HG02840 (cell line): ENCODE data around the gene MYH11.

Experiments used
- ATAC-seq: cut with Tn5 transposase; IDR thresholded peaks from one replicate; pipeline ENCODE4 v1.9.1; 2021; ENCODE audit warnings: mild to moderate bottlenecking, moderate library complexity, moderate number of reproducible peaks; ENCODE audit not compliant: unreplicated experiment, low FRiP score

The MYH11 gene

DNA sequence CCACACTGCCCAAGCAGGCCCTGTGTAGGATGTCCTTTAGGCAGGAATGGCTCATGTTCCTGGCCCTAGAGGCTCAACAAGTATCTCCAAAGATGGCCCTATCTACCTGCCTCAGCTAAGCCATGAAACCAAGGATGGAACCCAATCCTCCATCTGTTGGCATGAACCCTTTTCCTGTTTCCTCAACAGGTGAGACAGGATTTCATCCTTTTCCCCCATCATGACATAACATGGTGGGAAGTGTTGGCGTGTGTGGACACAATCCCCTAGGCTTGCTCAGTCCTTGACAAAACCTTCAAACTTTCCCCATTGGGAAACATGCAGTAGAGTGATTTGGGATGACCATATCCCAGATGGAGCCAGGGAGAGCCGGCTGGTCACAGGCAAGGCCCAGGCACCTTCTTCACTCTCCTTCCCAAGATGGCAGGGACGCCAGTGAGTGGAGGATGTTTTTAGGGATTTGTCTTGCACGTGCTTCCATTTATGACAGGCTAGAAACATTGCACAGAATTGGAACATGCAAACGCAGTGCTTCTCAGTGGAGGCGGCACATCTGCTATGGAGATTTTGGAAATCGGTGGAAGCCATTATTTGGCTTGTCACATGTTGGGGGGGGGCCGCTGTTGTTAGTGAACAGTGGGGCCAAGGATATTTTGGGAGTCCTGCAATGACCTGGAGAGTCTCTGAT, 77.0 kb downstream of the MYH11 start:
- no peak for ATAC-seq

DNA sequence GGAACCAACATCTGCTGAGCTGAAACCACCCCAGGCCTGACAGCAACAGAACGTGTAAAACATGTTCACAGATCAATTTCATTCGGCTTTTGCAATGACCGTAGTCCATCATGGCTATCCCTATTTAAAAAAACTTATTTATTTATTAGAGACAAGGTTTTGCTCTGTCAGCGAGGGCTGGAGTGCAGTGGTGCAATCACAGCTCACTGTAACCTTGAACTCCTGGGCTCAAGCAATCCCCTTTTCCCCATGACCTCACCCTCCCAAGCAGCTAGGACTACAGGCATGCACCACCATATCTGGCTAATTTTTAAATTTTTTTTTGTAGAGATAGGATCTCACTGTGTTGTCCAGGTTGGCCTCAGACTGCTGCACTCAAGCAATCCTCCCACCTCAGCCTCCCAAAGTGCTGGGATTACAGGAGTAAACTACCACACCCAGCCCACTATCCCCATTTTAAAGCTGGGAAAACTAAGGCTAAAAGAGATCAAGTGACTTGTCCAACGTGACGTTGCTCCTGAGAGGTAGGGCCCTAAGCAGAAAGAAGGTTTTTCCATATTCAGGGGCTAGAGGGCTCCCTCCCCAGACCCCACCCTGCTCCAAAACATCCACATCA, 77.7 kb downstream of the MYH11 start:
- no peak for ATAC-seq

DNA sequence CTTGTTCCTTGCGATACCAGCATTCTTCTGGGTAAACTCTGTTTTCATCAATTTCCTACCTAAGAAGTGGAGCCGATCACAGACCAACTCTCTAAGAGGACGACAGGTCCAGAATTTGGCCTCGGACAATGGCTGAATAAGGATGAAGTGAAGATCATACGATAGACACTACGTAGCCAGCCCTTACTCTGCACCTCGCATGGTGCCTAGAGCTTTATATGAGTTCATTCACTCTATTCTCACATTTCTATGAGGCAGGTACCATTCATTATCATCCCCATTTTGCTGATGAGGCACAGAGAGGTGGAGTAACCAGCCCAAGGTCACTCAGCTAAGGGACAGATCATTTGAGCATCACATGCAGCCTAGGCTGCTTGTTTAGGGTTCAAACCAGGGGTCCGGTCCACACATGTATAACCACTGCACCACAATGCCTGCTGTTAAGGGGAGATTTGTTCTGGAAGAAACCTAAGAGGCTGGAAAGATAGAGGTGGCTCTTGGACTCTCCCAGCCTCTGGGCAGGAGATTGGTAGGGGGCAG, 78.6 kb downstream of the MYH11 start:
- ATAC-seq, result no peak

DNA sequence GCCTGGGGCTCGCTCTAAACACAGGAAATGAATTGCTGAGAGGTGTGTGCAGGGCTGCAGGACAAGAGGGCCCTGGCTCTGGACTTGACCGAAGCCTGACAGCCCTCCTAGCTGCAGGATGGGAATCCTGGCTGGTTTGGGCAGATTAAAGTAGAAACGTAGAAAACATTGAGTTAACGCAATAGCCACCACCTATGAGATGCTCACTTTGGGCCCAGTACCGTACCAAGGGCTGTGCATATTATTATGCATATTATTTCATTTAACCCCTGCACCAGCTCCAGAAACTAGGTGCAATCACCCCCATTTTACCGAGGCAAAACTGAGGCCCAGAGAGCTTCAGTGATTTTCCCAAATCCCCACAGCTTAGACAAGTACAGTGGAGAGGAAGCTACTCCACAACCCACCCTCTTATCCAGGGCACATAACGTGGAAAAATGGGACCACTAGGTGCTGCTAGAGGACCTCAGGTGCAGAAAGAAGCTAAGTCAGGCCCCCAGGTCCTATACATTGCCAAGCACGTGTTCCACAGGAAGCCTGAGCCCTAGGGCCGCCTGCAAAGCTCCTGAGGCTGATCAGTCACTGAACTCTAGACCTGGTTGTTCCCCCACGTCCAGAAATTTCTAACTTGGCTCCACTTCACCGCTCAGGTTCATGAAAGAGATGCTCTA, 79.2 kb downstream of the MYH11 start:
- no peak for ATAC-seq

DNA sequence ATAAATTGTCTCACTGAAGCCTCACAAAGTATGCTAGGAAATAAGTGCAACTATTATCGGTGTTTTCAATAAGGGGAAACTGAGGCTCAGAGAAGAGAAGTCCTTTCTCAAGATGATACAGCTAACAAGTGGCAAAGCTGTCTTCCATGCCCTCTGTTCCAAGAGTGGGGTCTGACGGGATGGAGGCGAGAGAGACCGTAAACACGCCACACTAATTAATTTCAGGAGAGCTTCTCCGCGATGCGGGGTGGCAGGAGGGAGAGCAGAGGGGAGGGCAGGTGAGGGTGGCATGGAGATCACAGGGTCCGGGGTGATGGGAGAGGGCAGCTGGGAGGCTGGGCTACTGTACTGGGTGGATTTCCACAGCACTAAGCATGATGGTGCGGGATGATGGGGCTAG, 80.3 kb downstream of the MYH11 start:
- ATAC-seq, result no peak

DNA sequence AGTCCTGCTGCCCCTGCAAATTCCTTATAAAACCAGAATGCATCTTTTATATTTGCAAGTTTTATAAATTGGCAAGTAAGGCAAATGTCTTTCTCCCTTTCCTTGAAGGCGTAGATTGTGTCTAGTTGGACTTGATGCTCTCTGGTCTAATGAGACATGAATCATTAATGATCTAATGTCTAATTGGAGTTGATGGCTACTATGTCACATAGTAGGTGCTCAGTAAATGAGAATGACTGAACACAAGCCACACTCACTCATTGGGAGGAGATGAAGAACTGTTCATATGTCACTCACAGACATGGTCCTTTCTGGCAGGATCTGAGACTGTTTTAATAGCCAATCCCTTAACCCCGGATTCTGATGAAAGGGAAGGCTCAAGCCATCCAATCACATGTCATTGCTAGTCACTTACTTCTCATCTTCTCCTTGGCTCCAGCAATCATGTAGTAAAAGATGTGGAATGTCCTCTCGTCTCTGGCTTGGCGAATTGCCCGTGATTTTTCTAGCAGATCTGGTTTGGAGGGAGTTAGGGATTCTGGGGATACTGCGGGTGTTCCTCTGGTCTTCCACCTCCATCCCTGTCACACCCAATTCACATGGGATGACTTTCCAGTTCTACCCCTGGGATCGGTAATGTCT, 81.0 kb downstream of the MYH11 start:
- ATAC-seq, result no peak

DNA sequence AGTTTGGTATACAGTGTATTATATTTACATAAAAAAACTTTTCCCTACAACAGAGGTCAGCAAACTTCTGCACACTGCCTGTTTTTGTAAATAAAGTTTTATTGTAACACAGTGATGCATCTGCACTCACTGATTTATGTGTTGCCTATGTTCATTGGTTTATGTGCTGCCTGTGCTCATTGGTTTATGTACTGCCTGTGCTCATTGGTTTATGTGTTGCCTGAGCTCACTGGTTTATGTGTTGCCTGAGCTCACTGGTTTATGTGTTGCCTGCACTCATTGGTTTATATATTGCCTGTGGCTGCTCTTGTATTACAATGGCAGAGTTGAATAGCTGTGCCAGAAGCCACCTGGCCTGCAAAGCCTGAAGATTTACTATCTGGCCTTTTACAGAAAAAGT, 81.6 kb downstream of the MYH11 start:
- no peak for ATAC-seq

DNA sequence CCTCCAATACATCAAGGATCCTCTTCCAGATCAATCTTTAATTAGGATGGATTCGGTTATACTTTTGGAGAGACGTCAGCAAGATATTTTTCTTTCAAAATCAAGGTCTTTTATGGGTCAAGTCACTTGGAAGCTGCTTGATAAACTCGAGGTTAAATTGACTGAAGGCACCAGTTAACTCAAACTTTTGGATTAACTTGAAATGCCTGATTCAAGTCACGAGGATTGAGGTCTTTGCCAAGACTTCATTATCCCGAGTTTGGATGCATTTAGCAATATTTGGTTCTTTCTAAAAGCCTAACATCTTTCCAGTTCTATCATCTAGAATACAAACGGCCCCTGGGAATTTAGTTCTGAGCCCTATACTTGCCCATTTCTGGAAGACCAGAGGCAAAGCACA, 82.9 kb downstream of the MYH11 start:
- ATAC-seq, result no peak

DNA sequence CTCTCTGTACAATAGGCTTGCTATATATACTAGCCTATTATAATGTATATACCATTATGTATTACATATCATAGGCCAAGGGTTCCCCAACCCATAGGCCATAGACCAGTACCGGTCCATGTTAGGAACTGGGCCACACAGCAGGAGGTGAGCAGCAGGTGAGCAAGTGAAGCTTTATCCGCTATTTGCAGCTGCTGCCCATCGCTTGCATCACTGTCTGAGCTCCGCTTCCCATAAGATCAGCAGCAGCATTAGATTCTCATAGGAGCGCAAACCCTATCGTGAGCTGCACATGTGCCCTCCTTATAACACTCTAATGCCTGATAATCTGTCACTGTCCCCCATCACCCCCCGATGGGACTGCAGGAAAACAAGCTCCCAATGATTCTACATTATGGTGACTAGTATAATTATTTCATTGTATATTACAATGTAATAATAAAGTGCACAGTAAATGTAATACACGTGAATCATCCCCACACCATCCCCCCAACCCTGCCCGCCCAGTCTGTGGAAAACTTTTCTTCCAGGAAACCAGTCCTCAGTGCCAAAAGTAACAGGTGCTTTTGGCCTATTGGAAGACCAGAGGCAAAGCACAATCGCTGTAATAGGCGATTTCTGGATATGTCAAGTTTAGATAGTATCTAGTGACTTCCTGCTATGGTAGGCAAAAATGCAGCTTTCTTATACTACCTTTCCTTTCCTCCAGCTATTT, 84.1 kb downstream of the MYH11 start:
- ATAC-seq, result no peak

DNA sequence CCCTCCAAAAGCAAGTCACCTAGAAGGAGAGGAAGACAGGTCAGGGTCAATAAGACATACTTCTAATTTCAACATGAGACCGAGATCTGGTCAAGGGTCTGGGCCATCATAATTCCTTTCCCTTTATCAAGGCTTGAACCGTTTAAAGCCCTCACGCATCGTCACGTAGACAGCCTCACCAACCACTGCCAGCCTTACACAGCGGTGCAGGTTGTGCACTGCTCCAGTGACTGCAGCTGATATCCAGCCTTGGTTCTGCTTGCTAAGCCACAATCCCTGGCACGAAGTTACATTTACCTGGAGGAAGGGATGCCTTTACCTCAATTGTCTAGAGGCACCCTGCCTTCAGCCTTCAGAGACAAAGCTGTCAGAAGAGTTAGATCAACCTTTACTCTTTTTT, 85.1 kb downstream of the MYH11 start:
- no peak for ATAC-seq

DNA sequence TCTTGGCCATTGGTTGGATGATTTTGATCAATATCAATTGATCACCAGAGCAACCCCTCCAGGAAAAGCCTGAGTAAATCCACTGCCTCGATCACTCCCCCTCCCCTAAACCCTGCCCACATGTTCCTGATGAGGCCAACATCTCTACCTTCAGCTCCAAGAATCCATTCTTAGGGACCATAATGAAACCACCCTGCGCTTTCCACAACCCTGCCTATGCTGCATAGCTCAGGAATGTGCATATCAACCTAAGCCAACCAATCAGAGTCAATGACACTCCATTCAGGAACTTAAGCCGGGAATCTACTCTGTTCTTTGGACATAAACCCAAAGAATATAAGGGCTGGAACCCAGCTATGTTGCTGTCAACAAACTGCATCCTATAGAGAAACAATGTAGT, 86.3 kb downstream of the MYH11 start:
- no peak for ATAC-seq

DNA sequence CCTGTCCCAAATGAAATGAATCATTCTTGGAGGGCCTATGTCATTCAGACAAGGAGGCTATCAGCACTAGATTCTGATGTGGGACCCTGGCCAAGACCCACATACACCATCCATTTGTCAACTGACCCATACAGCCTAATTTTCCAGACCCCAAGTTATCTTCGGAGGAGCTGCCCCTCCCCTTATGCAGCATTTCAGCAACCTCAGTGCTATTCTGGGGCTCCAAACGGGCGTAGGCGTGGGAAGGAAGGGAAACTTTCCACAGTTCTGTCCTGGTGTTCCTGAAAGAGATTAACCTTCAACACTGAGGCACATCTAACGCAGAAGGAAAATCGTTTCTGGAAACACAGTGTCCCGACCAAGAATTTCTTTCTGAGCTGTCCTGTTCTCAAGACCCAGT, 86.7 kb downstream of the MYH11 start:
- no peak for ATAC-seq

DNA sequence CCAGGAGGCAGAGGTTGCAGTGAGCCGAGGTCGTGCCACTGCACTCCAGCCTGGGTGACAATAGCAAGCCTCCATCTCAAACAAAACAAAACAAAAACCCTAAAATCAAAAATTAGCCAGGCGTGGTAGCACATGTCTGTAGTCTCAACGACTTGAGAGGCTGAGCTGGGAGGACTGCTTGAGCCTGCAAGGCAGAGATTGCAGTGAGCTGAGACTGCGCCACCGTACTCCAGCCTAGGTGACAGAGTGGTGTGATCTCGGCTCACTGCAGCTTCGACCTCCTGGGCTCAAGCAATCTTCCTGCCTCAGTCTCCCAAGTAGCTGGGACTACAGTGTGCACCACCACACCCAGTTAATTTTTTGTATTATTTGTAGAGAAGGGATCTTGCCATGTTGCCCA, 87.6 kb downstream of the MYH11 start:
- ATAC-seq, result no peak

DNA sequence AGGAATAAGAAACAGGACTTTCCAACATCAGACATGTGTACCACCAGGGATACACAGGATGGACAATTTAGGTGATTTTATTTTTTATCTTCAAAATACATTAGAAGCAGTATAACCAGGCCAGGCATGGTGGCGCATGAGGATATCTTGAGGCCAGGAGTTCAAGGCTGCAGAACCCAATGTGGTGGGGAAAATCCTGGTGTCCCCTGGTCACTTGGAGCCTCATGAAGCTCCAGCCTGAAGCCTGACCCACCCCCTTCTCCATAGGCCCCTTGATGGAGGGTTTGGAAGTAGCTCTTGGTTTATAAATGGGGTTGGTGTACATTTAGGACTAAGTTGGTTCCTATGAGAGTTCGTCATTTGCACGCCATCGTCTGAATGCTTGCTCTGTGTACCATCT, 88.6 kb downstream of the MYH11 start:
- ATAC-seq, result no peak

DNA sequence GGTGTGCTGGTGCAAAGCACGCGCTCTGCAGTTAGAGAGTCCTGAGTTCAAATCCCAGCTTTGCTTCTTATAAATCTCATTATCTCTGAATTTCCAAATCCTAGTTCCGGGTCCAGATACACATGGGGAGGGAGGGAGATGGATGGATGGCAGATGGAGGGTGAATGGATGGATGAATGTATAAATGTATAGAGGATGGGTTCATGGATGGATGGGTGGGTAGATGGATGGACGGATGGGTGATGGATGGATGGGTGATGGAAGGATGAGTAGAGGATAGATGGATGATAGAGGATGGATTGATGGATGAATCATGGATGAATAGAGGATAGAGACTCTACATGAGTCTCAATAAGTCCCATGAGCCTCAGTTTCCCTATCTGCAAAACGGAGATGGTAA, 89.9 kb downstream of the MYH11 start:
- no peak for ATAC-seq

DNA sequence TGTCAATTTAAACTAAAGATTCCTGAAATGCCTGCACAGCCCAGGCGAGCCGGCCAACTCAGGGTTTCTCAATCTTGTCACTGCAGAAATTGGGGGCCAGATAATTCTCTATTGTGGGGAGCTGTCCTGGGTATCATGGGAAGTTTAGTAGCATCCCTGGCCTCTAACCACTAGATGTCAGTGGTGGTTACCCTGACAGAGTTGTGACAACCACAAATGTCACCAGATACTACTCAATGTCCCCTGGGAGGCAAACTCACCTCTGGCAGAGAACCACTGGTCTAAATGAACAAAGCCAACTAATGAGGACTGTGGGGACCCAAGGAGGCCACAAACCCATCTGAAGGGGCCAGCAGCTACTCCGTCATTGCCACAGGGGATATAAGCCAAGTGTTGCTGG, 90.9 kb downstream of the MYH11 start:
- ATAC-seq, result peak; percentile 73

DNA sequence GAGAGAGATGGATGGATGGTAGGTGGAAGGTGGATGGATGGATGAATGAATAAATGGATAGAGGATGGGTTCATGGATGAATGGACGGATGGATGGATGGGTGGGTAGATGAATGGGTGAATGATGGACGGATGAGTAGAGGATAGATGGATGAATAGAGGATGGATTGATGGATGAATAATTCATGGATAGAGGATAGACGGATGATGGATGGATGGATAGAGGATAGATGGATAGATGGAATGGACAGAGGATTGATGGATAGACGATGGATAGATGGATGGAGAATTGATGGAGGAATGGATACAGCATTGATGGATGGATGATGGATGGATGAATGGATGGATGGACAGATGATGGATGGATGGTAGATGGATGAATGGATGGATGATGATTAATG, 91.7 kb downstream of the MYH11 start:
- ATAC-seq, result no peak

DNA sequence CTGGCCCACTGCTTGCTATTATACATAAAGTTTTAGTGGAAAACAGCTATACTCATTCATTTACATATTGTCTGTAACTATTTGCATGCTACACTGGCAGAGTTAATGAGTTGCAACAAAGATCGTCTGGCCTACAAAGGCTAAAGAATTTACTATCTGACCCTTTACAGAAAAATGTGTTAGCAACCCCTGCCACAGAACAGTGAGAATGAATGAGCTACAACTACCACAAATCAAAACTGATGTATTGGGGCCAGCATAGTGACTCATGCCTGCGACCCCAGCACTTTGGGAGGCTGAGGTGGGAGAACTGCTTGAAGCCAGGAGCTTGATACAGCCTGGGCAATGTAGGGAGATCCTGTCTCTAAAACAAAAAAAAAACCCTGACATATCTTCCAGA, 92.7 kb downstream of the MYH11 start:
- ATAC-seq, result no peak

DNA sequence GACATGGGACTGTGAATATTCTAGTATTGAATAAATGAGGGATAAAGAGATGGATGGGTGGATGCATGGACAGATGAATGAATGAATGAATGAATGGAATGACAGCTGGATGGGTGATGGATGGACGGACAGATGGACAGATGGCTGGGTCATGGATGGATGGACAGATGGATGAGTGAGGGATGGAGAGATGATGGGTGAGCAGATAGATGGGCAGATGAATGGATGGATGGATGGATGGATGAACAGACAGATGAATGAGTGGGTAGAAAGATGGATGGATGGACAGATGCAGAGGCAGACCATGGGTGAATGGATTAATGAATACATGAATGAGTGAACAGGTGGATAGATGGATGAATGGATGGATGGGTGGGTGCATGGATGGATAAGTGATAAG, 96.7 kb downstream of the MYH11 start:
- ATAC-seq, result no peak

DNA sequence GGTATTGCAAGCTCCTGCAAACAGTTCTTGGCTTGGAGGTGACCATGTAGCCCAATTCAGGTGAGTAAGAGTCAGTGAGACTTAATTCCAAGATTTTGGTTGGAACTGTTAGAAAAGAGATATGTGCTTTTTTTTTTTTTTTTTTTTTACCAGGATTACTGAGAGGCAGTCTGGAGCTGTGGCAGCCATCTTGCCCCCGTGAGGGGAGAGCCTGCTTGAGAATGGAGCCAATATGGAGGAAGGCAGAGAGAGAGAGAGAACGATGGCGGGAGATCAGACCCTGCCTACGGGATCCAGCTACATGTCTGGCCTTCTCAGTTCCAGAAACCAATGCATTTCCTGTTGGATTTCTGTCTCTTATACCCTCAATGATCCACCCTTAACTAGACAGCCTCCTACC, 97.8 kb downstream of the MYH11 start:
- ATAC-seq, result no peak
